GM23338 (cell line): ENCODE measurements around the gene RIC8A. TPM values are rescaled to one million over a fixed set of nuclear protein-coding genes. Genes with fewer than 3 reads are reported as not detected.

Experiments
- ATAC-seq: fragments of 200-7000 bp; cut with Tn5 transposase; 3 replicates; pipeline ENCODE4 v1.9.1; 2020
- DNase-seq: peaks from one replicate; pipeline ENCODE4 v3.0.0-alpha.2; 2015; ENCODE audit warnings: low spot score
- H2AFZ ChIP-seq: fragments of 200-600 bp; sonication (generic); 2 replicates; pipeline ENCODE4 v1.8.0; 2016; ENCODE audit warnings: antibody characterized with exemption, mild to moderate bottlenecking, moderate library complexity
- H3F3A ChIP-seq: fragments of 200-600 bp; sonication (generic); replicated peaks from 2 replicates; pipeline ENCODE4 v1.8.0; 2017; ENCODE audit warnings: antibody characterized with exemption, mixed run types, low read depth
- H3K27ac ChIP-seq: fragments of 200-600 bp; sonication (generic); 2 replicates; pipeline ENCODE4 v1.6.1; 2016; ENCODE audit warnings: low read depth
- H3K27me3 ChIP-seq: fragments of 200-600 bp; sonication (generic); 2 replicates; pipeline ENCODE4 v1.8.0; 2016; ENCODE audit warnings: mild to moderate bottlenecking, mixed run types, moderate library complexity; ENCODE audit not compliant: insufficient read depth
- H3K36me3 ChIP-seq: fragments of 200-600 bp; sonication (generic); 2 replicates; pipeline ENCODE4 v1.8.0; 2016; ENCODE audit warnings: mild to moderate bottlenecking; ENCODE audit not compliant: insufficient read depth
- H3K4me1 ChIP-seq: fragments of 200-600 bp; sonication (generic); 2 replicates; pipeline ENCODE4 v1.8.0; 2016; ENCODE audit warnings: mild to moderate bottlenecking, moderate library complexity; ENCODE audit not compliant: insufficient read depth
- H3K4me2 ChIP-seq: fragments of 200-600 bp; sonication (generic); 2 replicates; pipeline ENCODE4 v1.7.1; 2017; ENCODE audit warnings: mixed run types
- H3K4me3 ChIP-seq: fragments of 200-600 bp; sonication (generic); 2 replicates; pipeline ENCODE4 v1.6.1; 2016; ENCODE audit warnings: mixed run types
- H3K79me2 ChIP-seq: fragments of 200-600 bp; sonication (generic); replicated peaks from 2 replicates; pipeline ENCODE4 v1.8.0; 2017; ENCODE audit warnings: mild to moderate bottlenecking; ENCODE audit not compliant: insufficient read depth
- H3K9me2 ChIP-seq: fragments of 200-600 bp; sonication (generic); 2 replicates; pipeline ENCODE4 v1.8.0; 2017; ENCODE audit not compliant: insufficient read depth
- H4K20me1 ChIP-seq: fragments of 200-600 bp; sonication (generic); replicated peaks from 2 replicates; pipeline ENCODE4 v1.8.0; 2017; ENCODE audit warnings: mild to moderate bottlenecking; ENCODE audit not compliant: insufficient read depth
- H3K27ac Mint-ChIP-seq: 2 replicates; pipeline ENCODE4 v1.8.0; 2020; ENCODE audit warnings: inconsistent platforms, mild to moderate bottlenecking, moderate library complexity, mixed read lengths
- H3K27me3 Mint-ChIP-seq: 3 replicates; pipeline ENCODE4 v1.8.0; 2022; ENCODE audit warnings: low read depth, mild to moderate bottlenecking, moderate library complexity, mixed read lengths, inconsistent platforms; ENCODE audit not compliant: insufficient read depth, poor library complexity
- H3K36me3 Mint-ChIP-seq: 3 replicates; pipeline ENCODE4 v1.8.0; 2021; ENCODE audit warnings: low read depth, mild to moderate bottlenecking, inconsistent platforms, moderate library complexity, mixed read lengths
- H3K4me1 Mint-ChIP-seq: 3 replicates; pipeline ENCODE4 v1.8.0; 2020; ENCODE audit warnings: mild to moderate bottlenecking, inconsistent platforms, mixed read lengths
- H3K4me3 Mint-ChIP-seq: 3 replicates; pipeline ENCODE4 v1.8.0; 2021; ENCODE audit warnings: moderate library complexity, mild to moderate bottlenecking, inconsistent platforms, mixed read lengths
- H3K9me3 Mint-ChIP-seq: 3 replicates; pipeline ENCODE4 v1.8.0; 2020; ENCODE audit warnings: moderate library complexity, mild to moderate bottlenecking, inconsistent platforms, mixed read lengths
- CREB1 ChIP-seq: fragments of 250-450 bp; sonication (Bioruptor Pico); IDR thresholded peaks from 2 replicates; pipeline ENCODE4 v1.5.0; 2020; ENCODE audit warnings: low read depth, mild to moderate bottlenecking, moderate library complexity
- EZH2phosphoT487 ChIP-seq: fragments of 200-600 bp; sonication (generic); IDR thresholded peaks from one replicate; pipeline ENCODE4 v1.8.1; 2018; ENCODE audit warnings: antibody characterized with exemption; ENCODE audit not compliant: unreplicated experiment
- POLR2AphosphoS5 ChIP-seq: IDR thresholded peaks from 2 replicates; pipeline ENCODE4 v1.6.1; 2016; ENCODE audit warnings: antibody characterized with exemption, low read depth
- STAT1 ChIP-seq: IDR thresholded peaks from one replicate; pipeline ENCODE4 v1.6.1; 2016; ENCODE audit warnings: antibody characterized with exemption; ENCODE audit not compliant: unreplicated experiment
- ZNF331 ChIP-seq: fragments of 250-450 bp; sonication (Bioruptor Pico); IDR thresholded peaks from 2 replicates; pipeline ENCODE4 v1.5.0; 2020; ENCODE audit warnings: low read depth, mild to moderate bottlenecking, moderate library complexity
- ZNF462 ChIP-seq: fragments of 250-450 bp; sonication (Bioruptor Pico); IDR thresholded peaks from 2 replicates; pipeline ENCODE4 v1.5.0; 2020; ENCODE audit warnings: mild to moderate bottlenecking, moderate library complexity
- polyA plus RNA-seq: library from polyadenylated mRNA; unstranded; fragments of >200 nt; fragmentation: Nextera tagmentation; extraction: Ambion mirVana; gene quantifications from 2 replicates; pipeline ENCODE4 v1.2.1, GENCODE V29; 2016
- total RNA-seq: library from RNA; depleted of rRNA; stranded (reverse); fragments of >200 nt; shearing (Covaris generic); gene quantifications from 2 replicates; pipeline ENCODE4 v1.2.3, GENCODE V29; 2014

Gene RIC8A
- total and polyA plus RNA-seq, 2 experiments from 2014 or later, result 23.6 to 81.3 TPM

GRCh38 chr11:199004-199581 is 8.4 kb upstream of the RIC8A start (continued):
- TF ChIP-seq ZNF462 (CRISPR knock-in tag) (no peak), EZH2phosphoT487 (no peak)

GRCh38 chr11:199782-200181 is 7.7 kb upstream of the RIC8A start:
- Mint-ChIP-seq H3K4me3 (no peak overlapping the region), H3K36me3 (peaks cover 12% of the 10 kb centered on the region), H3K9me3 (no peaks in the 10 kb centered on the region; the same call in 2 of the 3 replicates), H3K27me3 (peaks cover 11% of the 10 kb centered on the region), H3K27ac (no peak overlapping the region), H3K4me1 (no peaks in the 10 kb centered on the region; the same call in 2 of the 3 replicates)
- ATAC-seq (peak; percentile 60), DNase-seq (peak; percentile 56)
- Histone ChIP-seq H3K27ac (no peak overlapping the region), H2AFZ (no peak overlapping the region), H3K79me2 (no peaks in the 10 kb centered on the region), H3K9me2 (no peaks in the 10 kb centered on the region), H3F3A (no peaks in the 10 kb centered on the region), H3K36me3 (no peaks in the 10 kb centered on the region), H3K4me1 (no peaks in the 10 kb centered on the region), H4K20me1 (no peaks in the 10 kb centered on the region; the same call in 1 of the 2 replicates), H3K4me2 (no peak overlapping the region), H3K4me3 (no peak overlapping the region), H3K27me3 (no peaks in the 10 kb centered on the region)
- TF ChIP-seq POLR2AphosphoS5 (no peak), STAT1 (no peak), CREB1 (no peak), ZNF331 (CRISPR knock-in tag) (no peak), EZH2phosphoT487 (no peak), ZNF462 (CRISPR knock-in tag) (no peak)
